Loucy (cell line): Measurements from ENCODE around the gene UBR4.

Source experiments
- H2AFZ ChIP-seq: fragments of 200-600 bp; sonication (generic); 2 replicates; pipeline ENCODE4 v1.6.0; 2016; ENCODE audit warnings: antibody characterized with exemption, mild to moderate bottlenecking, low read length, moderate library complexity
- H3F3A ChIP-seq: fragments of 200-600 bp; 2 replicates; pipeline ENCODE4 v1.6.0; 2016; ENCODE audit warnings: antibody characterized with exemption, low read depth, mild to moderate bottlenecking
- H3K27me3 ChIP-seq: fragments of 200-600 bp; sonication (generic); 2 replicates; pipeline ENCODE4 v1.6.1; 2014; ENCODE audit warnings: low read length, mild to moderate bottlenecking; ENCODE audit not compliant: insufficient read depth, poor library complexity, severe bottlenecking
- H3K36me3 ChIP-seq: fragments of 200-600 bp; sonication (generic); 2 replicates; pipeline ENCODE4 v1.6.1; 2016; ENCODE audit warnings: low read length; ENCODE audit not compliant: insufficient read depth
- H3K4me1 ChIP-seq: fragments of 200-600 bp; sonication (generic); 2 replicates; pipeline ENCODE4 v1.5.1; 2014; ENCODE audit warnings: low read length, mild to moderate bottlenecking; ENCODE audit not compliant: insufficient read depth, poor library complexity, severe bottlenecking
- H3K4me2 ChIP-seq: fragments of 200-600 bp; sonication (generic); 2 replicates; pipeline ENCODE4 v1.6.0; 2014; ENCODE audit warnings: antibody characterized with exemption, low read length, low read depth, mild to moderate bottlenecking; ENCODE audit not compliant: poor library complexity, severe bottlenecking
- H3K4me3 ChIP-seq: fragments of 200-600 bp; sonication (generic); 2 replicates; pipeline ENCODE4 v1.5.1; 2014; ENCODE audit warnings: low read length, mild to moderate bottlenecking, mixed read lengths; ENCODE audit not compliant: poor library complexity, severe bottlenecking
- H3K79me2 ChIP-seq: fragments of 200-600 bp; sonication (generic); 2 replicates; pipeline ENCODE4 v1.6.1; 2014; ENCODE audit warnings: low read length; ENCODE audit not compliant: insufficient read depth
- H3K9ac ChIP-seq: fragments of 200-600 bp; sonication (generic); 2 replicates; pipeline ENCODE4 v1.6.0; 2014; ENCODE audit warnings: mild to moderate bottlenecking, low read depth, low read length, moderate library complexity; ENCODE audit not compliant: poor library complexity, severe bottlenecking
- H3K9me2 ChIP-seq: fragments of 200-600 bp; sonication (generic); replicated peaks from 2 replicates; pipeline ENCODE4 v1.6.1; 2016; ENCODE audit warnings: low read depth, low read length, mixed read lengths
- H3K9me3 ChIP-seq: fragments of 200-600 bp; sonication (generic); 2 replicates; pipeline ENCODE4 v1.6.1; 2014; ENCODE audit warnings: mild to moderate bottlenecking, antibody characterized with exemption, low read length, low read depth; ENCODE audit not compliant: insufficient read depth
- H4K20me1 ChIP-seq: fragments of 200-600 bp; sonication (generic); 2 replicates; pipeline ENCODE4 v1.6.0; 2014; ENCODE audit warnings: antibody characterized with exemption, low read length, mild to moderate bottlenecking; ENCODE audit not compliant: insufficient read depth, poor library complexity, severe bottlenecking
- EZH2phosphoT487 ChIP-seq: fragments of 200-600 bp; IDR thresholded peaks from 2 replicates; pipeline ENCODE4 v1.6.1; 2018; ENCODE audit warnings: antibody characterized with exemption, mild to moderate bottlenecking, moderate library complexity, borderline replicate concordance
- TF ChIP-seq, protein P1 (sequence below): fragments of 200-600 bp; sonication (generic); conservative IDR thresholded peaks from 2 replicates; pipeline ENCODE4 v1.5.1; 2014; ENCODE audit warnings: mild to moderate bottlenecking, antibody characterized with exemption, low read length

The UBR4 gene

DNA sequence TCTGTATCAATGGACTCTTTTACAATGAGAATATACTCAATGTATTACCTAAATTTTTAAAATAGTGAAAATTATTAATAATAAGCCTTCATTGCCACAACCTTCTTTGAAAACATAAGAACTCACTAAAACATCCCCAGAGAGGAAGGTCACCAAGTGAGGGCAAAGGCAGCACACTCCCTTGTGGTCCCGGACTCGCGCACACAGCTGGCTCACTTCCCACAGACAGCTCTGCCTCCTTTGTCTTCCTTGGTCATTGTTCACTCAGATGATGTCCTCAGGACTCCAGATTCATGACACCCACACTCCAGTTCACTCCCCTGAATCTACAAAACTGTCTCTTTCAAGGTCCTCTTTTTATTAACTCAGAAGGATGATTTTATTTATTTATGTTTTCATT lies 19.2 kb upstream of the UBR4 start:
- Histone ChIP-seq H4K20me1 (no peaks in the 10 kb centered on the region), H3K36me3 (peaks cover 92% of the 10 kb centered on the region; the same call in 1 of the 2 replicates)

DNA sequence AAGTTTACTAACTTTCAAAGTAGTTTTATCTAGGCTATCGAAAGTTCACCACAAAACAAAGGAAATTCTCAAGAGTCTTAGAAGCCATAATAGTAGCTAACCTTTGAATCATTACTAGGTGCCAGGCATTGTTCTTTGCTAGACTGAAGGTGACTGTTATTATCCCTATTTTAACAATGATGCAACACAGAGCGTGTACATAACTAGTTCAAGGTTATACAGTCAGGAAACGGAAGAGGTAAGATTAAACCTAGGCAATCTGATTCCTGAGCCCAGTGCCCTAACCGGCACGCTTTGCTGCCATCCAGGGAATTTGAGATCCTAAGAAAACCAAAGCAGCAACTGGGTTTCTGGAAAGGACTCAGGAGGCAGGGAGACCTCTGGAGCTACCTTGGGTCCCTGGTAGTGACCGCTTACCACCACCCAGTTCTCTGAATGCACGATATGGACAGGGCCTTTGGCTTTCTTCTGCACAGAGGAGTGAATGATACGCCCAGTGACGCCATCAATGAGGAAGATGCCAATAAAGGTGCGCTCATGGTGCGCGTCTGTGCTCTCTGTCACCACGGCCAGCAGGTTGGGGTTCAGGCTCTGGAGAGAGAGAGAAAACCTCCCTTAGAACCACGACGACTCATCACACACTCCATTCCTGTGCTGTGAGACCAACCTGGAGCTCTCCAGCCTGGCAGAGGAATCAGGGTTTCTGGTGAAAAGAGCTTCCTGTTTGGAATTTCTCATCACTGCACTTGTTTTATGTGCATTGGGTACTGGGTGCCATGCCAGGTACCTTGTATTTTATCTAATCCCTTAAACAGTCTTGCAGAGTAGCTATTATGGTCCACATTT lies 13.1 kb upstream of the UBR4 start:
- no peak overlapping the region for H3K4me2 ChIP-seq
- H3K9ac ChIP-seq = no peak overlapping the region
- TF ChIP-seq, protein P1, sequence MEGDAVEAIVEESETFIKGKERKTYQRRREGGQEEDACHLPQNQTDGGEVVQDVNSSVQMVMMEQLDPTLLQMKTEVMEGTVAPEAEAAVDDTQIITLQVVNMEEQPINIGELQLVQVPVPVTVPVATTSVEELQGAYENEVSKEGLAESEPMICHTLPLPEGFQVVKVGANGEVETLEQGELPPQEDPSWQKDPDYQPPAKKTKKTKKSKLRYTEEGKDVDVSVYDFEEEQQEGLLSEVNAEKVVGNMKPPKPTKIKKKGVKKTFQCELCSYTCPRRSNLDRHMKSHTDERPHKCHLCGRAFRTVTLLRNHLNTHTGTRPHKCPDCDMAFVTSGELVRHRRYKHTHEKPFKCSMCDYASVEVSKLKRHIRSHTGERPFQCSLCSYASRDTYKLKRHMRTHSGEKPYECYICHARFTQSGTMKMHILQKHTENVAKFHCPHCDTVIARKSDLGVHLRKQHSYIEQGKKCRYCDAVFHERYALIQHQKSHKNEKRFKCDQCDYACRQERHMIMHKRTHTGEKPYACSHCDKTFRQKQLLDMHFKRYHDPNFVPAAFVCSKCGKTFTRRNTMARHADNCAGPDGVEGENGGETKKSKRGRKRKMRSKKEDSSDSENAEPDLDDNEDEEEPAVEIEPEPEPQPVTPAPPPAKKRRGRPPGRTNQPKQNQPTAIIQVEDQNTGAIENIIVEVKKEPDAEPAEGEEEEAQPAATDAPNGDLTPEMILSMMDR = no peak
- TF ChIP-seq EZH2phosphoT487 = no peak
- H3F3A ChIP-seq = no peaks in the 10 kb centered on the region
- no peak overlapping the region for H2AFZ ChIP-seq
- H3K36me3 ChIP-seq = peaks cover 89% of the 10 kb centered on the region; the same call in 1 of the 2 replicates
- no peaks in the 10 kb centered on the region for H3K79me2 ChIP-seq
- H3K4me3 ChIP-seq = no peak overlapping the region
- H3K9me2 ChIP-seq = no peaks in the 10 kb centered on the region
- H3K4me1 ChIP-seq = no peaks in the 10 kb centered on the region
- H3K9me3 ChIP-seq = no peaks in the 10 kb centered on the region
- no peaks in the 10 kb centered on the region for H4K20me1 ChIP-seq
- H3K27me3 ChIP-seq = no peaks in the 10 kb centered on the region

More for the DNA sequence above, 19.2 kb upstream of the UBR4 start:
- H3K4me2 ChIP-seq = no peak overlapping the region
- no peaks in the 10 kb centered on the region for H3K9me2 ChIP-seq
- no peaks in the 10 kb centered on the region for H3K9me3 ChIP-seq
- no peaks in the 10 kb centered on the region for H3K4me1 ChIP-seq
- H3K4me3 ChIP-seq = no peak overlapping the region
- TF ChIP-seq EZH2phosphoT487 = no peak
- TF ChIP-seq, protein P1 = no peak
- no peaks in the 10 kb centered on the region for H3K27me3 ChIP-seq
- no peaks in the 10 kb centered on the region for H3F3A ChIP-seq
- H3K79me2 ChIP-seq = no peaks in the 10 kb centered on the region
- H2AFZ ChIP-seq = no peak overlapping the region
- no peak overlapping the region for H3K9ac ChIP-seq

DNA sequence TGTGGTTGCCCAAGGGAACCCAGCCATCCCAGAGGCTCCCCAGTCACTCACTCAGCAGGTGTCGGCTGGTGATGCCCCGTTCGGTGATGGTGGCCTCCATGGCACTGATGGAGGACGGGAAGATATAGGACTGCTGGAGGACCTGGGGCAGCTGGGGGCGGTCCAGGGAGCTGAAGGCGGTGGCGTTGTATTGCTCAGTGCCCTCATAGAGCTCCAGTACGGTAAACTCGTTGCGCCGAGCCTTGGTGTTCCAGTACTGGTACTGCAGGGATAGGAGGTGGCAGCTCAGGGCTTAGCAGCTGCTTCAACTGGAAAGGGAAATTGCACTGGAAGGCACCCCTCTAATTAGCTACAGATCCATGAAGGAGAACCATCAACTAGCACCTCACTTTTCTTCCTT lies 12.5 kb upstream of the UBR4 start:
- Histone ChIP-seq H3F3A (no peaks in the 10 kb centered on the region), H3K27me3 (no peaks in the 10 kb centered on the region), H3K4me2 (no peak overlapping the region), H3K4me3 (no peak overlapping the region), H3K9me2 (no peaks in the 10 kb centered on the region), H3K9ac (no peak overlapping the region), H3K4me1 (peaks cover 5% of the 10 kb centered on the region), H3K9me3 (no peaks in the 10 kb centered on the region), H3K36me3 (peaks cover 91% of the 10 kb centered on the region; the same call in 1 of the 2 replicates), H2AFZ (no peak overlapping the region), H3K79me2 (no peaks in the 10 kb centered on the region), H4K20me1 (no peaks in the 10 kb centered on the region)
- TF ChIP-seq, protein P1 = no peak
- TF ChIP-seq EZH2phosphoT487 = no peak
